Inferior parietal cortex (tissue), 1 donor: ENCODE measurements around the gene LMNTD2.
"Not testable (repeated sequence)": the region's sequence is repeated elsewhere in the genome, so short reads cannot be mapped to it uniquely, and the experiment has no call there.

Source experiments
- DNase-seq: peaks from one replicate; pipeline ENCODE4 v3.0.0-alpha.2; 2016; ENCODE audit errors: extremely low spot score

LMNTD2 gene

DNA sequence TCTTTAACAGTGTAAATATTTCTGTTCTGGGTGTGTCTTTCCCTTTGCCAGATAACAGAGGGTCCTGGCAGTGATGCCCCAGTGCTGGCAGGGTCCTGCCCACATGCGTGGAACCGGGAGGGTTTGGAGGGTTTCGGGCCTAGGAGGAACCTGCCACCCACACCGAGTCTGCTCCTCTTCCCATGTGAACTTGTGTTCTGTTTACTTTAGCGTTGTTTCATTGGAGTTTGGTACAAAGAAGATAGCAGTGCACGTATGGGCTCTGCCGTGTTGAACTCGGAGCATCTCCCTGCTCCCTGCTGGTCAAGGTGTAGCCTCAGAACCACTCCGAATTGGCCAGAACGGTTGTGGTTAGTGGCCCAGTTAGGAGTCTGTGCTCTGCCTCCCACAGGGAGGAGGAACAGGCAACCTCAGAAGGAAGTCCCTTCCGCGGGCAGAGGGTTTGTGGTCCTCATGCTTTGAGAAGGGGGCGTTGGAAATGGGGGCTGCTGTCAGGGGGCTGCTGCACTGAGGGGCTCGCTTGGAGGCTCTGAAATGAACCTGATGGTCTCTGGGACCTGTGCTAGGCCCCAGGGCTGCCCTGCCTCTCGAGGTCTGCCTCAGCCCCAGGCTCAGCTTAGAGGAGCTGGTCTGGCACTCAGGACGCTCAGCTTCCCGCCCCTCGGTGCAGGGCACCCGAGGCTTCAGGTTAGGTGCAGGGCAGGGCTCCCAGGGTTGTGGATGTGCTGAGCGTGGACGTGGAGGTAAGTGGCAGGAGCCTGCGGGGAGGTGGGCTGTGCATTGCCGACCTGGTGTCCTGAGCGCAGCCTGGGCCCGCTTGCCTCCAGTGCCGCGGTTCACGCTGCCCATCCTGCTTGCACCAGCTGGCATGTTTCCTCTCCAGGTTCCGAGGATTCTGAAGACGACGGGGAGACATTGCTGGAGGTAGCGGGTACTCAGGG, 26.1 kb upstream of the LMNTD2 start:
- no peak for DNase-seq

DNA sequence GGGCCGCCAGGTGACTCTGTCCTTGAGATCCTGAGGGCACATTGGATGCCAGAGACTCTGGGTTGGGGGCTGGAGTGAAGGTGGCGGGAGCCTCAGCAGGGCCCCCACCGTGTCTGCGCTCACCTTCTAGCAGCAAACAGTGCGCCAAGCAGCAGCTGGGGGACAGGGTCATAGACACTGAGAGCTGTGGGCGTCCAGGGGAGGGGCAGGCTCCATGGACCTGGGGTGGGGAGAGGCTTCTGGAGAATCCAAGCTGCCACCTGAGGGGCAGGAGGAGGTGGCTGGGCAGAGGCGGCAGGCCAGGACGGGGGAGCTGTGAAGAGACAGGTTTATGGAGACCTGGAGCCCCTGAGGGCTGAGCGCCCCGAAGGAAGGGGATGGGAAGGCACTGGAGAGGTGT, 23.7 kb upstream of the LMNTD2 start:
- no peak for DNase-seq

DNA sequence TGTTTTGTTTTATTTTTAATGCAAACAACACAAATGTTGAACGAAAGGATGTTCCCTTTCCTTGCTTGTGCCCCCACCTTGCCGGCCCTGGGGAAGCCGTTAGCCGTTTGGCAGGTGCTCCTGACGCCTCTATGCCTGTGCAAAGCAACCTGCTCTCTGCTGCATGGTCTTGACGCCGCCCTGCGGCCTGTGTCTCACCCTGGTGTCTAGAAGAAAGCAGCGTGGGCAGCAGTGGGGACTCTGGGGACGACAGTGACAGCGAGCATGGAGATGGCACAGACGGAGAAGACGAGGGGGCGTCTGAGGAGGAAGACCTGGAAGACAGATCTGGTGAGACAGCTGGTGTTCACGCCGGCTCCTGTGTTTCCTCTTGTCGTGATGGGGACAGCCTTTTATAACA, 21.2 kb upstream of the LMNTD2 start:
- DNase-seq = no peak

DNA sequence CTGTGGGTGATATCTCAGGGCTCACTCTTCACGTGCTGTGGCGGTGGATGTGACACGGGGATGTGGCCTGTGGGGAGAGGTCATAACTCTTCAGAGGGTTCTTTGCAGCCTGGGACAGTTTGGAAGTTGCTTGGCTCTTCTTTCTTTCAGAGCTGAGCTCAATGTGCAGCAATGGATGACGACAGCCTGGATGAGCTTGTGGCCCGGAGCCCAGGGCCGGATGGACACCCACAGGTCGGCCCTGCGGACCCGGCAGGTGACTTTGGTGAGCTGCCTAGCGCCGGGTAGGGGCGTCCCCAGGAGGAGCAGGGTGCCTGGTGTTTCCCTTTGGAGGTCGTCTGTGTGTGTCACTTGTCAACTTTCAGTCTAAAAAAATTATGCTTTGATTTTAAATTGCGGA, 20.8 kb upstream of the LMNTD2 start:
- DNase-seq = no peak

DNA sequence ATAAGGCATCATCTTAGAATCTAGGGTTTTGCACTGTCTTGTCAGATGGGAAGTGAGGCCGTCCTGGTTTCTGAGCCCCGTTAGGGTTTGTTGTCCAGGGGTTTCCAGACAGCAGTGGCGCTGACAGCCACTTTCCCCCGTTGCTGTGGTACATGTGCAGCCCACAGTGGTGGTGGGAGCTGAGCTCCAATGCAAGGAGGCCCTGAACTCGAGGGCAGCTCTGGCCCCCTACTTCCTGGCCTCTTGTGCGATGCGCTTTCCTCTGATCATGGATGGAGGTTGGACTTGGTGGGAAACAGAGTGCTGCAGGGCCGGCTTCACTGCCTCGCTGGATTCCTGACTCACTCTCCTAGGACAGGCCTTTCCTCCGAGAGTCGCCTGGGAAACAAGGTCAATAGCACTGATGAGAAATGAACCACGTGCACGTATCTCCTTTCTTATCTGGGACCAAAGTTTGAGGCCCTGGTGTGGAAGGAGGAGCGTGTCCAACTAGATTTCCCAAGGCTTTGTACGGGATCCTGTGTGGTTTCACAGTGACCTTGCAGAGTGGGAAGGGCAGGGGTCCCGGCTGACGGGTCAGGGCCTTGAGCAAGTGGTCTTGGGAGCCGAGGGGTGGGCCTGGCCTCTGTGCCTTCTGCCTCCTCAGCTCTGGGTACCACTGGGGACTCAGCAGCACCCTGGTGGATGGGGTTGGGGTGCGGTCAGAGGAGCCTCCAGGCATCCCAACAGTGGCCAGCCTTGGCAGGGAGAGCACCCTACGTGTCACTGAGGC, 19.5 kb upstream of the LMNTD2 start:
- DNase-seq = no peak

DNA sequence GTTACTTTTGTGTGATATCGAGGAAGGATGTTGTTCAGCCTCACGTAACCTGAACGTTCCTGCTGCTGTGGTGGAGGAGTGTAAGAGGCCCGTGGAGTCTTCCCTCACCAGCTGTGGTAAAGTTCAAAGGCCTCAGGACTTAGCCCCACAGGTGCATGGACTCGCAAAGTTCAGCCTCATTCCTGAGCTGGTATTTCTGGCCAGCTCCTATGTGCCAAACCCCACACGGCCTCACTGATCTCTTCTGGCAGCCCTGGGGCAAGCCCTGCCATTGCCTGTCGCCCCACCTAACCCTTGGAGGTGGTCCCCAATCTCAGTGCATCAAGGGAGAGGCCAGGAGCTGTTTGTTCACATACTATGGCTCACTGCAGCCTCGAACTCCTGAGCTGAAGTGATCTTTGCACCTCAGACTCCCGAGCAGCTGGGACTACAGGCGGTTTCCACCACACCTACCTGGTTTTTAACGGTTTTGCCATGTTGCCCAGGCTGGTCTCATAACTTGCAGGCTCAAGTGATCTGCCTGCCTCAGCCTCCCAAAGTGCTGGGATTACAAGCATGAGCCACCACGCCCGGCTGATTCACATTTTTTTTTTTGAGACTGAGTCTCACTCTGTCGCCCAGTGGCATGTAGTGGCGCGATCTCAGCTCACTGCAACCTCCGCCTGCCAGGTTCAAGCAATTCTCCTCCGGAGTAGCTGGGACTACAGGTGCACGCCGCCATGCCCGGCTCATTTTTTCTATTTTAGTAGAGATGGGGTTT, 17.9 kb upstream of the LMNTD2 start:
- no peak for DNase-seq

DNA sequence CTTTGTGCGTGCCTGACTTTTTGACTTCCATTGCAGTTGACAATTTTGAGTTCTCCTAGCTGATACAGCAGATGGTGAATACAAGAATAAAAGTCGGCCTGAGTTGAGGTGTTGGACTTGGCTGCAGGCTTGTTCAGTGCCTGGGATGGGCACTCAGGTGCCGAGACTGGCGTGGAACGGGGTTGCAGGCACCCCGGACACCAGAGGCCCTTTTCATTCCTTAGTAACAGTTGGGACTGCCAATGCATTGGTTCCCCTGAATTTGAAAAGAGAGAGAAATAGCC, 17.0 kb upstream of the LMNTD2 start:
- no peak for DNase-seq

DNA sequence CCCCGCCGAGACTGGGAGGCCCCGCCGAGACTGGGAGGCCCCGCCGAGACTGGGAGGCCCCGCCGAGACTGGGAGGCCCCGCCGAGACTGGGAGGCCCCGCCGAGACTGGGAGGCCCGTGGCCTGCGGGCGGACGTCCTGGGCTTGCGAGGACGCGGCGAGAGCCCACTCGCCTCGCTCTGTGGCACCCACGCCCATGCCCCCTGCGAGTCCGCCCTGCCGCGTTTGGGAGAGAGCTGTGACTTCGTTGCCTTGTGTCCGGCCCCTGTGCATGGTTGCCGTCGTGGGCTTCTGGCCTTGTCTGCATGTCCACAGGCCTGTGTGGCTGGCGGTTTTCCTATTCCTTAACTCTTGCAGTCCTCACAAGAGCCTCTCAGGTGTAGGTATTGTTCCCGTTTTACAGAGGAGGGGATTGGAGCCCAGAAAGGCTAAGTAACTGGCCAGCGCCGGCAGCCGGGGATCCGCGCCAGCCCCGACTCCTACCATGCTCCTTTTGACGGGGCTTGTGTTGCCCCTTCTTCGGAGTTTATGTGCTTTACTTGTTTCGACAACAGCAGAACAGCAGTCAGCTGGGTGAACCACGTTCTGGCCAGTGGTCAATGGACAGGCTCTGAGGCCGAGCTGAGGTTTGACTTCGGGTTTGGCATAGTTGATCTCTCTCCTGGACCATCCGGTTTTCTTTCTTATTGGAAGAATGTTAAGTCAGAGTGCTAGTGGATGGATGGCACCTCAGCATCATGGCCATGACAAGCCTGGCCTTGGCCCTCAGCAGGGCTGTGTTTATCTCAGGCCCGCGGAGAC, 16.5 kb upstream of the LMNTD2 start:
- no peak for DNase-seq

DNA sequence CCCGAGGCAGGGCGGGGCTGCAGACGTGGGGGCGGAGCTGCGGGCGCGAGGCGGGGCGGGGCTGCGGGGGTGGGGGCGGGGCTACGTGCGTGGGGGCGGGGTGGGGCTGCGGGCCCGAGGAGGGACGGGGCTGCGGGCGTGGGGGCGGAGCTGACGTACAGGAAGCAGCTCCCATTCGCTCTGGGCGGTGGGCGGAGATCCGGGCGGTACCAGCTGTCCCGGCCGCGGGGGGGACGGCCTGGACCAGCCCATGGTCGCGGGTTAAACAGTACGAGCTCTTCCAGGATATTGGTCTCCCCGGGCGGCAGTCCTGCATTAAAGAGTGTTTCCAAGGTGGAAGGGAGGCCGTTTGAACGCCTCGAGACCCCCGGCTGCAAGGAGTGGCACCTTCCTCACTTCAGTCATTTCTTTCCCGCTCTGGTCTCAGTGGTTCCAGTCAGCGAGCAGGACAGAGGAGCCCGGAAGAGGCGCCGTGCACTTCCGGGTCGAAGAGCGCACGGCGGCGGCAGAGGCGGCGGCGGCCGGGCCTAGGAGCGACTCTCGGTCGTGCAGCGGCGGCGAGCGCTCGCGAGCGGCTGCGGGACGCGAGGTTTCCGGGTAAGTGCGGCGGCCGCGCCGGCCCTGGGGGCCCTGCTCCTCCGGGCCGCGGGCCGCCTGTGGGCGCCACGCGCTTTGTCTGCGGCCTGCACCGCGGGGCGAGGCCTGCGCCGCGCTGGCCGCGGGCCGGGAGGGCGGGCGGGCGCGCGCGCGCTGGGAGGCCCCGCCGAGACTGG, 15.6 kb upstream of the LMNTD2 start, which contains the start of gene PHRF1:
TSS of gene PHRF1 (plus strand) at position 475 of the 773 bp plus-strand sequence. CDS start 5,043 bp downstream, outside the sequence.
- peak; percentile 92 for DNase-seq

DNA sequence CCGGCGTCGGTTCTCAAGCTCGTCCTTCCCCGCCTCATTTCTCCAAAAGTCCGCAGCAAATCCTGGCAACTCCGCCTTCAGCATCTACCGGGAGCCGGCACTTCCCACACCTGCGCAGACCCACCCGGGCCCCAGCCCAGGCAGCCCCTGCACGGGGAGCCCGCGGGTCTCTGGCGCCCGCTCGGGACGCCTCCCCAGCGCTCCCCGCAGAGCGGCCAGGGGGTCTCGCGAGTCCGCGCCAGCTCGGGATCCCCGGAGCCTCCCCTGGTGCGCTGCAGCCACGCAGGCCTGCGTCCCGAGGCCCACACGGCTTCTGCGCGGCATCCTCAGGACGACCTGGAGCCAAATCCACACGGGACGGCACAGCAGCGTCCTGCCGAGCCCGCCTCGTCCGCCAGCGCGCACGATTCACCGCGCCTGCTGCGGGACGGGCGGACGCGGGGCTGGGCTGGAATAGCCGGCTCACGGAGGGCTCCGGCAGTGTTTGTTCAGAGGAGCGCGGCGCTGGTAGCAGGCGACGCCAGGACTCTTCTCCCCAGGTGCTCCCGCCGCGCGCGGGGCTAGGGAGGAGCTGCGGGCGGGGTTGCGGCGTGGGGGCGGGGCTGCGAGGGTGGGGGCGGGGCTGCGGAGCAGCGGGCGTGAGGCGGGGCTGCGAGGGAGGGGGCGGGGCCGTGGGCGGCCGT, 14.9 kb upstream of the LMNTD2 start:
- DNase-seq = peak; percentile 57

DNA sequence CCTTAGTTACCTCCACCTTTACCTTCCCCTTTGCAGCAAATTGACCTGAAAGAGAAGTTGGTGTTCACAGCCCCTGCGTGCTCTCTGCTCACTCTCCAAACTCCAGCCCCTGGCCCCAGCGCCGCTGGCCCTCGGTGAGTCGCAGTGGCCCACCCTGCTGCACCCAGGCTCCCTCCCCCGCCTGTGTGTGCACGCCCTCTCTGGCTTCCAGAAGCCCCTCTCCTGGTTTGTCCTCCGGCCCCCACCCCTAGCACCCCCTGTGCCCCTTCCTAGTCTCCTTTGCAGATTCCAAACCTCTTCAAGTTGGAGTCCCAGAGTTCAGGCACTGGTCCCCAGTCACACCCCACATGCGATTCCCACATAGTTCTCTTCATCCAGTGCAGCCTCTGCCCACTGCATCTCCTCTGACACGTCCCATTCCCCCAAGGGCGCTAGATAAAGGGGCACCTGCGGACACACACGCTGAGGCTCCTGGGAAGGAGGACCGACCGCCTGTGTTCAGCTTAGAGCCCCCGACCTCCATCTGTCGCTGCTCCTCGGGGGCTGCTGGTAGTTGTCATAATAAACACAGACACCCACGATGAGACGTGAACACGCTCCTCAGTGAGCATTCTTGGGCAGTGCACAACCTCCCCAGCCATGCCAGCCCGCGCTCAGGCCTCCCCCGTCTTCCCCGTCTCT, 14.2 kb upstream of the LMNTD2 start:
- no peak for DNase-seq

DNA sequence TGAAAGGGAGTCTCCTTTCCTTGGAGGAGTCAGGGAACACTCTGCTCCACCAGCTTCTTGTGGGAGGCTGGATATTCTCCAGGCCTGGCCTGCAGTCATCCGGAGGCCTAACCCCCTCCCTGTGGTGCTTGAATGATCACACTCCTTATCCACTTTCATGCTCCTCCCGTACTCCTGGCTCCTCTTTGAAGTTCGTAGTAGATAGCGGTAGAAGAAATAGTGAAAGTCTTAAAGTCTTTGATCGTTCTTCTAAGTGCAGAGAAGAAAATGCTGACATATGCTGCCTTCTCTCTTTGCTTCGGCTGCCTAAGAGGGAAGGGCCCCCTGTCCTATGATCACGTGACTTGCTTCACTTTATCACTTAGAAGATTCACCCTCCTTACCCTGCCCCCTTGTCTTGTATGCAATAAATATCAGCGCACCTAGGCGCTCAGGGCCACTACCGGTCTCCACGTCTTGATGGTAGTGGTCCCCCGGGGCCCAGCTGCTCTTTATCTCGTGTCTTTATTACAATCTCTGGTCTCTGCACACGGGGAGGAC, 13.6 kb upstream of the LMNTD2 start:
- DNase-seq = not testable (repeated sequence)

DNA sequence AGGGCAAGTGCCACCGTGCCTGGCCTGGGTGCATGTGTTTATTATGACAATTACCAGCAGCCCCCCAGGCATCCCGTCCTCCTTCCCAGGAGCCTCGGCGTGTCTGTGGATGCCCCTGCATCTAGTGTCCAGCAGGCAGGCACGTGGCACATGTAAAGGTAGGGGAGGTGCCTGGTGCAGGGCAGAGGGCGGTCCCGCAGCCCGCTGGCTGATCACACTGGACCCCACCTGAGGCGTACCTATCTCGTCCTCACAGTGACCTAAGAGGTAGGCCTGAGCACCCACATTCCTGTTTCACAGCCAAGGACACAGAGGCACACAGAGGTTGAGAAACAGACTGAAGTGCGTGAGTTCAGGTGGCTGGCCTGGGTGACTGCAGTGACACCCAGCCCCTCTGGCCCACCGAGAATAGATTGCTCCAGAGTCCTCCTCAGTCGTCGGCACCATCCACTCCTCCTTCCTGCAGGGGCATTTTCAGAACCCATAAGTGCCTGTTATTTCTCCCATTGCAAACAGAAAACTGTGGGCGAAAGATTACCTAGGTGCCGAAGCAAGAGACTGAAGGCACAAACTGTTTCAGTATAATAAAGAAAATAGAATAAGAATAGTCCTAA, 12.7 kb upstream of the LMNTD2 start:
- no peak for DNase-seq

DNA sequence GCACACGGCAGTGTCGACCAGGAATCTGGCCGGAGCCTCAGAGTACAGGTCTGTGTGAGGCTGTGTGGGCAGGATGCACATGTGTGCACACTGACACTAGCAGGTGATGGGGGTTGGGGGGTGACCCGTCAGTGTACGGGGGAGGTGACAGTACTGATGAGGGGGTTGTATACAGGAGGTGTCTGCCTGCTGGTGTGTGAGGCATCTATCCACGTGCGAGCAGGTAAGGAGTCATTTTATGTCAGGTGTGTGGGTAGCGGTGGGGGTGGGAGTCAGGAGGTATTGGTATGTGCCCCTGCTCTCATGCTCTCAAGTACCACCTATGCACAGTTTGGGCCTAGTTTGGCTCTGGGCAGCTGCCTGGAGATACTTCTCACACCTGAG, 11.3 kb upstream of the LMNTD2 start:
- no peak for DNase-seq

DNA sequence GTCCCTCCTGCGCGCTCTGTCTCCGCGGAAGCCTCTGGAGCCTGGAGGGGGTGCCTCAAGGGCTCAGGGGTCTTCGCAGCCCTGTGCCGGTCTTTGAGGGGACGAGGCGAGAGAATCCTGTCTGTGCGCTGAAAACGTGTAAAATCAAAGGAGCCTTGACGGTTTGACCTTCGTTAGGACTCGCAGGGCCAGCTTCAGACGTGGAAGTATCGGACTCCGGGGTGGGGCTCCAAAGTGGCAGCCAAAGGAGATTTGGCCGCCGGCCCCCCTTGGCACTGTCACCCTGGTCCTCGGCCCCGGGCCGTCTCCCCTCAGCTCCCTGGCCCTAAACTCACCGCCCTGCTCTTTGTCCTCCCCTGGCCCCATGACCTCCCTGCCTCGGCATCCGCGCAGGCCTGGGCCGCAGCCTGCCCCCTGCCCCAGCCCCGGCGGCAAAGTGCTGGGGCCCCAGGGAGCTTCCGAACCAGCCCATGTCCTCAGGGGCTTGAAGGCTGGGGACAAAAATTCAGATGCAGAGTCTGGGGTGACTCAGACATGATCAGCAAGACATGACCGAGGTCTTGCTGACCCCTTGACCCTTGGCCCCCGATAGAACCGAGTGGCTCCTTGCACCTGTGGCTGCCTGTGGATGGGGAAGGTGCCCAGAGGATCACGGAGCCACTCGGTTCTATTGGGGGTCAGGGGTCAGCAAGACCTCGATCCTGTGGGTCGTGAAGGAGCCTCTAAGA, 8.8 kb upstream of the LMNTD2 start:
- no peak for DNase-seq

DNA sequence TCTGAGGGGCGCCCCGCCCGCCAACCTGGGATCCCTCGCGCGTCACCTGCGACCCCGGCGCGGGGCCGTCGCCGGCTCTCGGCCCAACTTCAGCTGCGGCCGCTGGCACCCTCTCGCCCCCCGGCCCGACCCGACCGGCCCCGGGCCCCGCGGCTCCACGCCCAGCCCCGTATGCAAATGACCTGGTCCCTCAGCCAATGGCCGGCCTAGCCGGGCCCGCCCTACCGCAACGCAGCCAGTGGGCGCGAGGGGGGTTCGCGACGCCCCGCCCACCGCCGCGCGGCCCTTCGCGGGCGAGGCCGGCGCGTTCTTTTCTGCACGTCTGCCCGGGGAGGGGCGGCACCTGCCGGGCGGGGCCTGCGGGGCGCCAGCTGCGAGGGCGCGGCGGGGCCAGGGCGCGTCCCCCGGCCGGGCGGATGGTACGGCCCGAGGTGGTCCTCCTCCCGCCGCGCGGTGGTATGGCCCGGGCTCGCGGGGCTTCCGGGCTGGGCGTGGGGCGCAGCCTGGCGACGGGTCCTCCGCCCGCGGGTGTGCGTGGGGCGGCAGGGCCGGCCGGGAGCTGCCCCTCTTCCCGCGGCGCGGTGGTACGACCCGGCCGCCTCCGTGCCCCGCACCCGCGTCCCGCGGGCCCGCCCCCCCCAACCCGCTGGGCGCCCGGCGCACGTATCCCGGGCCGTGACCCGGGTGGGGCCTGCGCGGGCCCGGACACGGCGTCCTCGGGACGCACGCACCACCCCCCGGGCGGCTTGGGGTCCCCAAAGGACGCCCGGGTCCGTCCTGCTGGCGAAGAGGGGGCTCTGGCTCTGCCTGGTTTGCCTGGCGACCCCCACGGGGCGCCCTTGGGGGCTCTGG, 8.0 kb upstream of the LMNTD2 start:
- peak; percentile 80 for DNase-seq

DNA sequence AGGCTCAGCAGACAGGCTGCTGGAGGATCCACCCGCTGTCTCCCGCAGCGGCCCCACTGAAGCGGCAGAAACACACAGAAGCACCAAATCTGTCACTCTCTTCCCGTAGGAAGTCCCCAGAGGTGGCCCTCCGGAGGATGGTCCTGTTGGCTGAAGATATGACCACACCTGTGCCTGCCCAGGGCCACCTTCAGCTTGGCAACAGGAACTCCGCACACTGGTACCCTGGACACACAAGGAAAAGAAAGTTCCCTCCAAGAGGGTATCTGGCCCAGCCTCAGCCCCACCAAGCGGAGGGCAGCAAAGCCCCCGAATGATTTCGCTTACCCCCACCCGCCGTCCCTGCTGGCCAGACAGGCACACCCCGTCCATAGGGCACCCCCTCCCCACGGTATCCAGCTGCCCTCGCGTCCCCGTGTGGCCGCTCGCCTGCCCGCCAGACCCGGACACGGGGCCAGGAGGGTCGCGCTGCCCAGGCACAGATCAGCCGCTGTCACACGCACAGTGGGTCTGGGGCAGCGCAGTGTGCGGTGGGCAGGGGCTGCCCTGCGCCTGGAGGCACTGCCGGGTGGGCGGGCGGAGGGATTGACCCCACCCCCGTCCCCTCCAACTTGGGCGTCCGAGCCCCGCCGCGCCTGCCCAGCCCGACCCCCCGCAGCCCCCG, 7.2 kb upstream of the LMNTD2 start:
- DNase-seq = no peak
